OCI-LY7 (cell line): ENCODE measurements around the gene PHF10.

ENCODE experiments used
- EZH2phosphoT487 ChIP-seq: fragments of 200-600 bp; sonication (generic); IDR thresholded peaks from 2 replicates; pipeline ENCODE4 v1.6.1; 2018; ENCODE audit warnings: low read depth, borderline replicate concordance, mild to moderate bottlenecking, mixed run types, antibody characterized with exemption, low read length, moderate library complexity, mixed read lengths
- TF ChIP-seq, protein P1 (sequence below): fragments of 200-600 bp; sonication (generic); conservative IDR thresholded peaks from 2 replicates; pipeline ENCODE4 v1.5.1; 2014; ENCODE audit warnings: mild to moderate bottlenecking, antibody characterized with exemption, low read length, moderate library complexity, mixed read lengths

DNA sequence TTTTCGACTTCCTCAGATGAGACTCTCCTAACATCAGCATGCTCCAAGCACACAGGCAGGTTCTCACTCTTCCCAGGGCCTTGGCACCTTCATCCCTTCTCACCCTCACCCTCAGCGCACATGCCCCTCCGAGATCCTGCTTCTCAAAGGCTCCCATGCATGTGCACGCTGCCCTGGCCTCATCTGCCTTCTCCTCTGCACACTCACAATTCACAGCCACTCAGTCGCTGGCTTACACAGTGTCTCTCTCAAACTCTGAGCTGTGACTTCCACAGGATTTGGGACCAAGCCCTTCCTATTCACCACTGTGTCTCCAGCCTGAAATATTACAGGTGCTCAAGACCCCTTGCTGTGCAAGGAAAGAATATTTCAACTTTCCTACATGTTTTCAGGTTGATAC, 52.7 kb downstream of the PHF10 start:
- TF ChIP-seq, protein P1, sequence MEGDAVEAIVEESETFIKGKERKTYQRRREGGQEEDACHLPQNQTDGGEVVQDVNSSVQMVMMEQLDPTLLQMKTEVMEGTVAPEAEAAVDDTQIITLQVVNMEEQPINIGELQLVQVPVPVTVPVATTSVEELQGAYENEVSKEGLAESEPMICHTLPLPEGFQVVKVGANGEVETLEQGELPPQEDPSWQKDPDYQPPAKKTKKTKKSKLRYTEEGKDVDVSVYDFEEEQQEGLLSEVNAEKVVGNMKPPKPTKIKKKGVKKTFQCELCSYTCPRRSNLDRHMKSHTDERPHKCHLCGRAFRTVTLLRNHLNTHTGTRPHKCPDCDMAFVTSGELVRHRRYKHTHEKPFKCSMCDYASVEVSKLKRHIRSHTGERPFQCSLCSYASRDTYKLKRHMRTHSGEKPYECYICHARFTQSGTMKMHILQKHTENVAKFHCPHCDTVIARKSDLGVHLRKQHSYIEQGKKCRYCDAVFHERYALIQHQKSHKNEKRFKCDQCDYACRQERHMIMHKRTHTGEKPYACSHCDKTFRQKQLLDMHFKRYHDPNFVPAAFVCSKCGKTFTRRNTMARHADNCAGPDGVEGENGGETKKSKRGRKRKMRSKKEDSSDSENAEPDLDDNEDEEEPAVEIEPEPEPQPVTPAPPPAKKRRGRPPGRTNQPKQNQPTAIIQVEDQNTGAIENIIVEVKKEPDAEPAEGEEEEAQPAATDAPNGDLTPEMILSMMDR, result no peak
- TF ChIP-seq EZH2phosphoT487, result no peak
